Medulla oblongata (tissue), 1 donor: ENCODE measurements around the gene RTF1.

ENCODE experiments used
- DNase-seq: peaks from one replicate; pipeline ENCODE4 v3.0.0-alpha.2; 2015; ENCODE audit errors: extremely low spot score

The RTF1 gene

GRCh38 chr15:41504751-41505492 is 88.0 kb downstream of the RTF1 start:
- DNase-seq: no peak

DNA sequence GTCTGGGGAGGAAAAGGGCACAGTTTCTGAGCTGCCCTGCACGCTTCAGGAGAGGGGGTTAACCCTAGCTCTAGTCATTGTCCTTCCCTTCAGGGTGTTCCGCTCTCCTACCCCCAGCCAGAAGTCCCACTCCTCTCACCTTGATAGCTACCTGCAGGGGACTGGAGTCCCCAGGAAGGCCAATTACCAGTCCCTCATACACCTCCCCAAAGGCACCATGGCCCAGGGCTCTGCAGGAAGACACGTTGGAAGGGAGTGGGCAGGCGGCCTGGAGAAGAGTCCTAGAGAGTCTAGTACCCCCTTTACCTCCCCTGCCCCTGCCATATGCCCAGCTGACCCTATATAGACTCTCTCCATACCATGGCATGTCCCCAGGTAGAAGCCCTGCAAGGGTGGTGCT is 88.9 kb downstream of the RTF1 start:
- no peak for DNase-seq

DNA sequence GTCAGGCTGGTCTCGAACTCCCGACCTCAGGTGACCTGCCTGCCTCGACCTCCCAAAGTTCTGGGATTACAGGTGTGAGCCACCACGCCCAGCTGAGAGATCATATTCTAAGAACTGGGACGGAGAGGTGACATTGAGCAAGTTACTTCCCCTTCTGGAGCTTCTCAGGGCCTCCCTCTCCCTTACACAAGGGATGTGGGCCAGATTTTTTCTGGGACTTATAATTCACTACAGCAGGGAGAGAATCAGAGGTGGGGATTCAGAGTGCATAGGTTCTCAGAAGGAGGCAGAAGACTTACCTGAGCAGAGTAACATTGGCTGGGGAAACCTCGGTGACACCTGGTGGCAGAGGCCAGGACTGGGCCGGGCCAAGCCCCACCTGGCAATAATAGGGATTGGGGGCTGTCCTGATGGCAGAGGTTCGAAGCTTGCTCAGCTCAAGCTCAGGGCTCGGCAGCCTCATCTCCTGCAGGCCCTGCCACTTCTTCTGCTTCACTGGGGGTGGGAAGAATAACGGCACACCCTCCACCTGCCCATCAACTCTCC is 90.0 kb downstream of the RTF1 start:
- DNase-seq: no peak

GRCh38 chr15:41507820-41508290 is 91.0 kb downstream of the RTF1 start:
- DNase-seq: no peak

GRCh38 chr15:41510728-41511127 is 93.8 kb downstream of the RTF1 start:
- no peak for DNase-seq

DNA sequence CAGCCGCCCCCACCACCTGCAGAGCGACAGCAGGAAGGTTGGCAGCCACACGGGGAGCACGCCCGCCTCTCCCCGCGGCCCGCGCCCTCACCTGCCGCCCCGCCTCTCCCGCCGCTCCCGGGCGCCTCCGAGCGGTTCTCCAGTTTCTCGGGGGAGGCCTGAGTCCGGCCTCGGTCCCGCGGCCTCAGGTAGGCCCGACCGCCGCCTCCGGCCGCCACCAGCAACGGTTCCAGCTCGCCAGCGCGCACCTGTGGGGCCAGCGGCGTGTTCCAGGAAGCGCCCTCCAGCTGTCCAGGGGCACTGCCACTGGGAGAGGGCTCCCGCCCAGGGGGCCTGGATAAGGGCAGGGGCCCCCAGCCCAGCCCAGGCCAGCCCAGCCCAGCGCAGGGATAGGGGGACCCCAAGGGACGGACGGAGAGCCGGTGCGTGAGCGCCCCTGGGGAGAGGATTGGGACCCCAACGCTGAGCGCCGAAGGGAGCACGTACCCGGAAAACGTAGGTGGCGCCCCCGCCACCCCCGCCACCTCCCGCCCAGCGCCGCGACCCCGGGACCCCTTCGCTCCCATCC is 94.5 kb downstream of the RTF1 start:
- DNase-seq: no peak

- no peak for DNase-seq
These were observed 95.0 kb downstream of the RTF1 start for GRCh38 chr15:41511899-41512369.

- no peak for DNase-seq
These were observed 95.6 kb downstream of the RTF1 start for GRCh38 chr15:41512512-41512939.

- DNase-seq: no peak
These were observed 96.1 kb downstream of the RTF1 start for GRCh38 chr15:41512940-41513505.

DNA sequence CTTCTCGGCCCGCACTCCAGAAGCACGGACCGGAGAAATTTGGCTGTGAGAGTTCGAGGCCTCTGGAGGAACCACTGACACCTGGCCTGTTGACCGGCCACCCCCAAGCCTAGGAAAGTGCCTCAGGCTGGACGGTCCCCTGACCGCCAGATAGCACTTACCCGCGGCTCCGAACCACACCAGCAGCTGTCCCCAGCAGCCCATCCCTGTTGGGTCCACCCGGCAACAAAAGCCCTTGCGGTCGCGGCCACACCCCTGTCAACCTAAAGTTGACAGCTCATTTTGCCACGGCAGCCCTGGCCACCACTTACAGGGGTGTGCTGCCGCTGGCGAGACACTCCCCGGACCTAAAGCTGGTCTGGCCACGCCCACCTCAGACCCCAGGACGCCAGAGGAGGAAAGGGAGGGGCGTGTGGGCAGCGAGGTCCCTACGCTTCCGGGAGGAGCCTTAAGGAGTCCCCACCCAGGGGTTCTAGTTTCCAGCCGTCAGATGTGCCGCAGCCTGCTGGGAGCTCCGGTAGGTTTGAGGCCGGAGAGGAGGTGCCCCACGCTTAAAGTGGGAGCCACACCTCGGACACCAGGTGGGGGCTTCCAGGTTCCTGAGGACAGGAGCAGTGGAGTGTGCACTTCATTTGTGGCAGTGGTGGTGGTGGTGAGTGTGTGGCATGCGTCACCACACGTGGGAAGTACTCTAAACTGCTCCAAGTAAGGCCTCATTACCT is 96.8 kb downstream of the RTF1 start, which contains the start of gene LTK:
Gene LTK (minus strand): TSS at position 322 of the 722 bp plus-strand sequence. CDS start 118 bp downstream, at position 204.
- no peak for DNase-seq

- DNase-seq: no peak
These were observed 101.1 kb downstream of the RTF1 start for GRCh38 chr15:41517895-41518449.

GRCh38 chr15:41520636-41521035 is 103.7 kb downstream of the RTF1 start:
- no peak for DNase-seq

DNA sequence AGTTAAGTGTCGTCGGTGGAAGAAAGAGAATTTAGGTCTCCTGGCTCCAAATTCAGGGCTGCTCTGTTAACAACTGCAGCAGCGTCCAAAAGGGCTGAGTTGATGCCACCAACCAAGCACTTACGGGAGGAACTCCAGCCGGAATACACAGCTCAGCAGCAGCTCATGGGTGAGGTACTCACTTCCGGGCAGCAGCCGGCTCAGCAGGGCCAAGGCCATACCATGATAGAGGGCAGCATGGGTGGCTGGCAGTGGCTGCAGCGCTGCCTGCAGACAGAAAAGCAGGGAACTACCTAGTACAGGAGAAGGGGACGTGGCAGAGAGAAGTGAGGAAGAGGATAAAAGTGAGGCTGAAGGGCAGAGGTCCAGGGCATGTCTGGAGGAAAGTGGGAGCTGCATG is 104.7 kb downstream of the RTF1 start:
- DNase-seq: no peak

GRCh38 chr15:41523097-41523496 is 106.2 kb downstream of the RTF1 start:
- peak; percentile 19 for DNase-seq

DNA sequence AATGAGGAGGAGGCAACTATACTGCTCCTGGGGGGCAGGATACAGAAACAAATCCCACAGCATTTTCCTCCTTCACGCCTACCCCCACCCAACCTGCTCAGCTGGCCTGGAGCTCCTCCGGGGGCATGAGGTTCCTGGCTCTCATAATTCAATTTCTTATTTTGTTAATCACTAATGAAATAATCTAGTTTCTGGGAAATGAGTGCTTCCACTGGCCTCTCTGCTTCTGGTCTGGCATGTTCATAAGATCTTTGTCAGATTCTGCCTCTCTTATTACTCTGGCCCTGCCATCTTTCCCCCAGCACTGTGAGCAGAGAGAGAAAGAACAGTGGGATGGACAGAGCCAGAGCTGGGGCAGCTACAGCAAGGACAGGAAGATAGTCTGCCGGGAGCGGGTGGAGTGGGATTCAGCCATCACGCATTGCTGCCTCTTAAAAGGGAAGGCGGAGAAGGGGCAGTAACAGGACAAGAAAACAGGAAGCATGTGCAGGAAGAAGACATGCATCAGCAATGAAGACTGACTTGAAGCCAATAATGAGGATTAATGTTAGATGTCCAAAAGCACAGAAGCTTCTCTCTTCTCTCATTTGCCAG is 113.6 kb downstream of the RTF1 start:
- no peak for DNase-seq
